ENCODE data around the gene POTEH. TPM values are rescaled to one million over a fixed set of nuclear protein-coding genes. Genes with fewer than 3 reads are reported as not detected.
"Not testable (repeated sequence)": the region's sequence is repeated elsewhere in the genome, so short reads cannot be mapped to it uniquely, and the experiment has no call there.

POTEH gene
- total RNA-seq, 1 donor from 2014 or later, result not detected

DNA sequence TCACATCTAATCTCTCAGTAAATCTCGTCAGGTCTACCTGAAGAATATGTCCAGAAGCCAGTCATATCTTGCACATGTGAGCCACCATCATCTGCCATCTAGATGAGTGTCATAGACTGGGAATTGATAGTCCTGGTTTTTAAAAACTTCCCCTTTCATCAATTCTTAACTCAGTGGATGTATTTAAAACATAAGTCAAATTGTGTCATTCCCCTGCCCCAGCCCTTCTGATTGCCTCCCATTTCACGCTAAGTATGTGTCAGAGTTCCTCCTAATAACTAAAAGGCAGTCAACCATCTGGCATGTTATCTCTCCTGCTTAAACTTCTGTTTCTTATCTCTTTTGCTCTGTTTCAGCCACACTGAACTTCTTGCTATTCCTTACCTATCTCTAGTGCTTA, 24.3 kb downstream of the POTEH start:
- not testable (repeated sequence) for H3K36me3 Mint-ChIP-seq (ENCODE audit: low read depth, unreplicated experiment); H4K20me1 ChIP-seq (ENCODE audit: insufficient read depth, low read length); DNase-seq (ENCODE audit: low read depth); H3K4me3 Mint-ChIP-seq (ENCODE audit: unreplicated experiment); H3K27me3 ChIP-seq (ENCODE audit: insufficient read depth, low read length); H2AFZ ChIP-seq (ENCODE audit: low read depth, low read length); H3K4me3 ChIP-seq (ENCODE audit: insufficient read depth, low read depth, low read length); H3K4me2 ChIP-seq (ENCODE audit: low read length); H3K79me2 ChIP-seq (ENCODE audit: insufficient read depth, low read length); H3K9me3 Mint-ChIP-seq (ENCODE audit: unreplicated experiment); H3K9ac ChIP-seq (ENCODE audit: low read length); H3K9me3 ChIP-seq (ENCODE audit: insufficient read depth, low read depth, low read length); H3K27ac ChIP-seq (ENCODE audit: low read depth, low read length); H3K4me1 Mint-ChIP-seq (ENCODE audit: low read depth, unreplicated experiment); H3K4me1 ChIP-seq (ENCODE audit: insufficient read depth, low read length); H3K27ac Mint-ChIP-seq (ENCODE audit: unreplicated experiment); FAIRE-seq; H3K27me3 Mint-ChIP-seq (ENCODE audit: low read depth, unreplicated experiment); H3K36me3 ChIP-seq (ENCODE audit: insufficient read depth, low read length)

DNA sequence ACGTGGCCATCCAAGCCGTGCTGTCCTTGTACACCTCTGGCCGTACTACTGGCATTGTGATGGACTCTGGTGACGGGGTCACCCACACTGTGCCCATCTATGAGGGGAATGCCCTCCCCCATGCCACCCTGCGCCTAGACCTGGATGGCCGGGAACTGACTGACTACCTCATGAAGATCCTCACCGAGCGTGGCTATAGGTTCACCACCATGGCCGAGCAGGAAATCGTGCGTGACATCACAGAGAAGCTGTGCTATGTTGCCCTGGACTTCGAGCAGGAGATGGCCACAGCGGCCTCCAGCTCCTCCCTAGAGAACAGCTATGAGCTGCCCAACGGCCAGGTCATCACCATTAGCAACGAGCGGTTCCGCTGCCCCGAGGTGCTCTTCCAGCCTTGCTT, 32.1 kb downstream of the POTEH start:
- not testable (repeated sequence) for H3K27ac Mint-ChIP-seq (ENCODE audit: unreplicated experiment); H3K4me2 ChIP-seq (ENCODE audit: low read length); H3K9ac ChIP-seq (ENCODE audit: low read length); H3K4me1 ChIP-seq (ENCODE audit: insufficient read depth, low read length); H3K27me3 ChIP-seq (ENCODE audit: insufficient read depth, low read length); DNase-seq (ENCODE audit: low read depth); H3K9me3 Mint-ChIP-seq (ENCODE audit: unreplicated experiment); H3K9me3 ChIP-seq (ENCODE audit: insufficient read depth, low read depth, low read length); H3K4me1 Mint-ChIP-seq (ENCODE audit: low read depth, unreplicated experiment); H3K27me3 Mint-ChIP-seq (ENCODE audit: low read depth, unreplicated experiment); H3K36me3 Mint-ChIP-seq (ENCODE audit: low read depth, unreplicated experiment); H4K20me1 ChIP-seq (ENCODE audit: insufficient read depth, low read length); H3K27ac ChIP-seq (ENCODE audit: low read depth, low read length); H3K79me2 ChIP-seq (ENCODE audit: insufficient read depth, low read length); FAIRE-seq; H3K4me3 Mint-ChIP-seq (ENCODE audit: unreplicated experiment); H2AFZ ChIP-seq (ENCODE audit: low read depth, low read length); H3K36me3 ChIP-seq (ENCODE audit: insufficient read depth, low read length); H3K4me3 ChIP-seq (ENCODE audit: insufficient read depth, low read depth, low read length)

DNA sequence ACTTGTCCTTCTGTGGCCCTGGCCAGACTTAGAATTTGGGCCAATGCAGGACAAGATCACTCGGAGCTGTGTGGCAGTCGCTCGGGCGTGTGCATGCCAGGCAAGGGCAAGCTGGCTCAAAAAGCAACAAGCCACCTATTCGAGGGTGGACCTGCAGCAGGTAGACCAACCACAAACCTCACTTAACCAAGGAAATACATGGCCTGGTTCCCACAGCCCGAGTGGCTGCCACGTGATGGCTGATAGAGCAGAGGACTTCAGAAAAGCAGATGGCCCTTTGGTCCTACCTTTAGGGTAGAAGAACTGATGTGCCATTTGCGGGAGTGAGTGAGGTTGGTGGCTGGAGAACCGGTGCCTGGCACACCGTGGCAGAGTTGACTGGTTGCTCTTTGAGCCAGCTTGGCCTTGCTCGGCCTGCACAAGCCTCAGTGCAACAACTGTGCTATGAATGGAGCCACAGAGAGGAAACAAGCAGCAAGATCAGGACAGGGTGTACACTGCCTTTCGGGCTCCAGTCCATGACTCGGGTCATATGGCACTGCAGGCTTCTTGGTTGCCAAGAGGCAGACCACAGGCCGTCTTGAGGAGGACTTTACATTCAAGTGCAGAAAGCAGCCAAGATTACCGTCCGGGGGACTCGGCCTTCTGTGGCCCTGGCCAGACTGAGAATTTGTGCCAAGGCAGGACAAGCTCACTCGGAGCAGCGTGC, 39.5 kb downstream of the POTEH start:
- not testable (repeated sequence) for H3K27ac ChIP-seq (ENCODE audit: low read depth, low read length); H3K4me1 ChIP-seq (ENCODE audit: insufficient read depth, low read length); H3K4me3 Mint-ChIP-seq (ENCODE audit: unreplicated experiment); H3K4me3 ChIP-seq (ENCODE audit: insufficient read depth, low read depth, low read length); H3K27ac Mint-ChIP-seq (ENCODE audit: unreplicated experiment); H3K36me3 Mint-ChIP-seq (ENCODE audit: low read depth, unreplicated experiment); H3K4me2 ChIP-seq (ENCODE audit: low read length); FAIRE-seq; H3K27me3 Mint-ChIP-seq (ENCODE audit: low read depth, unreplicated experiment); H3K9ac ChIP-seq (ENCODE audit: low read length); DNase-seq (ENCODE audit: low read depth); H3K9me3 ChIP-seq (ENCODE audit: insufficient read depth, low read depth, low read length); H4K20me1 ChIP-seq (ENCODE audit: insufficient read depth, low read length); H2AFZ ChIP-seq (ENCODE audit: low read depth, low read length); H3K4me1 Mint-ChIP-seq (ENCODE audit: low read depth, unreplicated experiment); H3K9me3 Mint-ChIP-seq (ENCODE audit: unreplicated experiment); H3K36me3 ChIP-seq (ENCODE audit: insufficient read depth, low read length); H3K27me3 ChIP-seq (ENCODE audit: insufficient read depth, low read length); H3K79me2 ChIP-seq (ENCODE audit: insufficient read depth, low read length)

DNA sequence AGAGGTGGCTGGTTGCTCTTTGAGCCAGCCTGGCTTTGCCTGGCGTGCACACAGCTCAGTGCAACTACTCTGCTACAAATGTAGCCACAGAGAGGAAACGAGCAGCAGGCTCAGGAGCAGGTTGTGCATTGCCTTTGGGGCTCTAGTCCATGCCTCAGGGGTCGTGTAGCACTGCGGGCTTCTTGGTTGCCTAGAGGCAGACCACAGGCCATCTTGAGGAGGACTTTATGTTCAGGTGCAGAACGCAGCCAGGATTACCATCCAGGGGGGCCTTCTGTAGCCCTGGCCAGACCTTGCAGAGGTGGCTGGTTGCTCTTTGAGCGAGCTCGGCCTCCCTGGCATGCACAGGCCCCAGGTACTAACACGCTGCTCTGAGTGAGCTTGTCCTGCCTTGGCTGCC, 41.2 kb downstream of the POTEH start:
- not testable (repeated sequence) for H3K27ac Mint-ChIP-seq (ENCODE audit: unreplicated experiment)

DNA sequence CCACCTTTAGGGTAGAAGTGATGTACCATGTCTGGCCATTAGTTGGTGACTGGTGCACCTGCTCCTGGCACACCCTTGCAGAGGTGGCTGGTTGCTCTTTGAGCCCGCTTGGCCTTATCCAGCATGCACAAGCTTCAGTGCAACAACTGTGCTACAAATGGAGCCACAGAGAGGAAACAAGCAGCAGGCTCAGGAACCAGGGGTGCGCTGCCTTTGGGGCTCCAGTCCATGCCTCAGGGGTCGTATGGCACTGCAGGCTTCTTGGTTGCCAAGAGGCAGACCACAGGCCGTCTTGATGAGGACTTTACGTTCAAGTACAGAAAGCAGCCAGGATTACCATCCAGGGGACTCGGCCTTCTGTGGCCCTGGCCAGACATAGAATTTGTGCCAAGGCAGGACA, 44.6 kb downstream of the POTEH start:
- not testable (repeated sequence) for H3K4me1 ChIP-seq (ENCODE audit: insufficient read depth, low read length); H3K9me3 Mint-ChIP-seq (ENCODE audit: unreplicated experiment); H3K27ac Mint-ChIP-seq (ENCODE audit: unreplicated experiment); H2AFZ ChIP-seq (ENCODE audit: low read depth, low read length); H3K27me3 ChIP-seq (ENCODE audit: insufficient read depth, low read length); H3K4me3 Mint-ChIP-seq (ENCODE audit: unreplicated experiment); H3K27me3 Mint-ChIP-seq (ENCODE audit: low read depth, unreplicated experiment); H3K36me3 ChIP-seq (ENCODE audit: insufficient read depth, low read length); H4K20me1 ChIP-seq (ENCODE audit: insufficient read depth, low read length); H3K9me3 ChIP-seq (ENCODE audit: insufficient read depth, low read depth, low read length); H3K36me3 Mint-ChIP-seq (ENCODE audit: low read depth, unreplicated experiment); DNase-seq (ENCODE audit: low read depth); H3K4me3 ChIP-seq (ENCODE audit: insufficient read depth, low read depth, low read length); H3K9ac ChIP-seq (ENCODE audit: low read length); H3K79me2 ChIP-seq (ENCODE audit: insufficient read depth, low read length); H3K4me1 Mint-ChIP-seq (ENCODE audit: low read depth, unreplicated experiment); H3K4me2 ChIP-seq (ENCODE audit: low read length); H3K27ac ChIP-seq (ENCODE audit: low read depth, low read length); FAIRE-seq

More for the DNA sequence above, 41.2 kb downstream of the POTEH start:
- not testable (repeated sequence) for H3K27me3 ChIP-seq (ENCODE audit: insufficient read depth, low read length); H3K9me3 Mint-ChIP-seq (ENCODE audit: unreplicated experiment); H3K4me3 ChIP-seq (ENCODE audit: insufficient read depth, low read depth, low read length); H3K9me3 ChIP-seq (ENCODE audit: insufficient read depth, low read depth, low read length); H3K9ac ChIP-seq (ENCODE audit: low read length); H3K4me2 ChIP-seq (ENCODE audit: low read length); H3K27me3 Mint-ChIP-seq (ENCODE audit: low read depth, unreplicated experiment); H3K27ac ChIP-seq (ENCODE audit: low read depth, low read length); H3K36me3 Mint-ChIP-seq (ENCODE audit: low read depth, unreplicated experiment); DNase-seq (ENCODE audit: low read depth); H3K4me1 ChIP-seq (ENCODE audit: insufficient read depth, low read length); H3K79me2 ChIP-seq (ENCODE audit: insufficient read depth, low read length); H4K20me1 ChIP-seq (ENCODE audit: insufficient read depth, low read length); FAIRE-seq; H3K36me3 ChIP-seq (ENCODE audit: insufficient read depth, low read length); H2AFZ ChIP-seq (ENCODE audit: low read depth, low read length); H3K4me1 Mint-ChIP-seq (ENCODE audit: low read depth, unreplicated experiment); H3K4me3 Mint-ChIP-seq (ENCODE audit: unreplicated experiment)

DNA sequence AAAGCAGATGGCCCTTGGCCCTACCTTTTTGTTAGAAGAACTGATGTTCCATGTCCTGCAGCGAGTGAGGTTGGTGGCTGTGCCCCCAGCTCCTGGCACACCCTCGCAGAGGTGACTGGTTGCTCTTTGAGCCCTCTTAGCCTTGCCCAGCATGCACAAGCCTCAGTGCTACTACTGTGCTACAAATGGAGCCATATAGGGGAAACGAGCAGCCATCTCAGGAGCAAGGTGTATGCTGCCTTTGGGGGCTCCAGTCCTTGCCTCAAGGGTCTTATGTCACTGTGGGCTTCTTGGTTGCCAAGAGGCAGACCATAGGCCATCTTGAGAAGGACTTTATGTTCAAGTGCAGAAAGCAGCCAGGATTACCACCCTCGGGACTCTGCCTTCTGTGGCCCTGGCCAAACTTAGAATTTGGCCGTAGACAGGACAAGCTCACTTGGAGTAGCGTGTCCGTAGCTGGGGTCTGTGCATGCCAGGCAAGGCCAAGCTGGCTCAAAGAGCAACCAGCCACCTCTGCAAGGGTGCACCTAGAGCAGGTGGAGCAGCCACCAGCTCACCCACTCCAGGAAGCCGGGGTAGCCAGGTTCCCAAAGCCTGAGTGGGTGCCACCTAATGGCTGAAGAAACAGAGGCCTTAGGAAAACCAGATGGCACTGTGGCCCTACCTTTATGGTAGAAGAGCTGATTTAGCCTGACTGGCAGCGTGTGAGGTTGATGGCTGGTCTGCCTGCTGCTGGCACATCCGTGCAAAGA, 48.5 kb downstream of the POTEH start:
- not testable (repeated sequence) for H3K9me3 ChIP-seq (ENCODE audit: insufficient read depth, low read depth, low read length); H3K4me1 Mint-ChIP-seq (ENCODE audit: low read depth, unreplicated experiment); H4K20me1 ChIP-seq (ENCODE audit: insufficient read depth, low read length); H3K27ac Mint-ChIP-seq (ENCODE audit: unreplicated experiment); H3K4me1 ChIP-seq (ENCODE audit: insufficient read depth, low read length); H3K9me3 Mint-ChIP-seq (ENCODE audit: unreplicated experiment); H3K4me2 ChIP-seq (ENCODE audit: low read length); H3K36me3 Mint-ChIP-seq (ENCODE audit: low read depth, unreplicated experiment); H3K36me3 ChIP-seq (ENCODE audit: insufficient read depth, low read length); H3K9ac ChIP-seq (ENCODE audit: low read length); H3K4me3 ChIP-seq (ENCODE audit: insufficient read depth, low read depth, low read length); H3K4me3 Mint-ChIP-seq (ENCODE audit: unreplicated experiment); H3K27me3 Mint-ChIP-seq (ENCODE audit: low read depth, unreplicated experiment); DNase-seq (ENCODE audit: low read depth); H3K27me3 ChIP-seq (ENCODE audit: insufficient read depth, low read length); H2AFZ ChIP-seq (ENCODE audit: low read depth, low read length); FAIRE-seq; H3K27ac ChIP-seq (ENCODE audit: low read depth, low read length); H3K79me2 ChIP-seq (ENCODE audit: insufficient read depth, low read length)
